ENCODE results near the gene RFC4. TPM values are rescaled to one million over a fixed set of nuclear protein-coding genes. Genes with fewer than 3 reads are reported as not detected.
A peak's percentile ranks its signal among the peaks of the same experiment; 100 is the strongest.

The RFC4 gene
- total and polyA plus RNA-seq, 2 experiments from 2014 or later: 14.9 to 28.6 TPM

DNA sequence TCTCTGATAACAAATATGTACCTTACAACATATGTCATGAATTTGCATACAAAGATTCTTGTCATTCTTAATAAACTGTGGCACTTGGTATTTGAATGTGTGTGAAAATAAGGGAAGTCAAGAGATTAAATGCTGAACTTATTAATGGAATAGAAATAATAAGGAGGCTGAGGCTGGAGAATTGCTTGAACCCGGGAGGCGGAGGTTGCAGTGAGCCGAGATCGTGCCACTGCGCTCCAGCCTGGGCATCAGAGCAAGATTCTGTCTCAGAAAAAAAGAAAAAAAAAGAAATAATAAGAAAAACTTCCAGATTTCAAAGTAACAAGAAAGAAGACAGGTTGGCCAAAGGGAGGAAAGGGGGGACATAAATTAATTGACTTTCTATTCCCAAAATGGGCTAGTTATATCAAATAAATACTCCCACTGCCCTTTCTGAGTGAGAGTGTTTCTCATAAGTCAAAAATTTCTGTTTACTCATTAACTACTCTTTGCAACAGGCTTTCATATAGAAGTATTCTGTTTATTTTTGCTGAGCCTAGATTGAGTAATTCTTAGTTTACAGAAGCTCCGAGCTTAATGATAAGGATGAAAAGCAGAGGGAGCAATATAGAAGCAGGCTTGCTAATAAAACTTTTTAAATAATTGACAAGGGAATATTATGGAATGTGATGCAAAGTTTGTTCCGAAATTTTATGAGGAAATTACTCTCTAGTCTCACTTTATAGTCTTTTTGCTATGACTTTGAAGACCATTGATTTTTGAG, 63.5 kb downstream of the RFC4 start:
- Histone ChIP-seq H3K79me2 (no peaks in the 10 kb centered on the region), H3K9me2 (replicated peaks; ENCODE audit: insufficient read depth) (no peaks in the 10 kb centered on the region), H3K27ac (peak overlapping the region; percentile 85), H2AFZ (no peak overlapping the region), H3K4me3 (no peak overlapping the region), H3K9me3 (ENCODE audit: low read depth) (no peaks in the 10 kb centered on the region), H3K36me3 (replicated peaks; ENCODE audit: insufficient read depth, low read depth) (no peaks in the 10 kb centered on the region), H4K20me1 (ENCODE audit: insufficient read depth, poor library complexity, severe bottlenecking) (no peaks in the 10 kb centered on the region), H3K4me1 (ENCODE audit: insufficient read depth) (peaks cover 24% of the 10 kb centered on the region), H3K27me3 (no peaks in the 10 kb centered on the region), H3K4me2 (peak overlapping the region; percentile 46)
- 68% methylated on average over 7 of the region's 7 CpGs for WGBS (ENCODE audit: low lambda C conversion rate, missing lambda C conversion rate)
- no peak for DNase-seq (ENCODE audit: low spot score)
- no peak for TF ChIP-seq EZH2 (IDR thresholded peaks at IDR 0.05; ENCODE audit: borderline replicate concordance)
- no peak for TF ChIP-seq CTCF (IDR thresholded peaks at IDR 0.05; ENCODE audit: poor library complexity)
- TF ChIP-seq EZH2phosphoT487 (IDR thresholded peaks at IDR 0.05; ENCODE audit: low read depth, severe bottlenecking, unreplicated experiment): no peak

MicroRNAs encoded within 50 kb of the gene (microRNA counts, 767-probe panel; counts per million panel counts)
- microRNA hsa-miR-1248: not detected

Small RNA genes lying within 50 kb of the gene (microRNA-seq; reads per million reads assigned to microRNA genes)
- gene MIR1248: 9.8 reads per million, percentile 24 among the genes with 10 or more reads in this experiment

Small RNA genes lying within 50 kb of the gene (small RNA-seq; reads per million reads assigned to genes)
- gene RF00092 (not detected), gene RNU6-1105P (not detected), gene SNORA4 (not detected), gene SNORA63 (not detected), gene SNORA81 (not detected), gene SNORD2 (not detected)

Other genes starting within 250 kb of the RFC4 start
- 13.1 and 13.4 TPM in 2 replicates for gene TBCCD1, start 239.1 kb downstream of the RFC4 start, total RNA-seq
- gene TBCCD1, start 239.1 kb downstream of the RFC4 start, polyA plus RNA-seq: 13.5 and 14.9 TPM in 2 replicates
- gene DNAJB11, start 235.8 kb downstream of the RFC4 start, total RNA-seq: 103 and 115 TPM in 2 replicates
- 148 and 149 TPM in 2 replicates for gene DNAJB11, start 235.8 kb downstream of the RFC4 start, polyA plus RNA-seq
- gene AHSG, start 193.4 kb downstream of the RFC4 start, total RNA-seq: 559 and 660 TPM in 2 replicates
- gene AHSG, start 193.4 kb downstream of the RFC4 start, polyA plus RNA-seq: 328 and 568 TPM in 2 replicates
- 5.7 and 7.2 TPM in 2 replicates for gene FETUB, start 166.1 kb downstream of the RFC4 start, total RNA-seq
- 3.2 and 5.8 TPM in 2 replicates for gene FETUB, start 166.1 kb downstream of the RFC4 start, polyA plus RNA-seq
- gene HRG, start 140.5 kb downstream of the RFC4 start, total RNA-seq: 1.7 and 3.8 TPM in 2 replicates
- 2.1 and 5.7 TPM in 2 replicates for gene HRG, start 140.5 kb downstream of the RFC4 start, polyA plus RNA-seq
- 88.9 and 109 TPM in 2 replicates for gene KNG1, start 89.1 kb downstream of the RFC4 start, total RNA-seq
- gene KNG1, start 89.1 kb downstream of the RFC4 start, polyA plus RNA-seq: 32.3 and 57.4 TPM in 2 replicates
- gene EIF4A2, start 22.9 kb downstream of the RFC4 start, total RNA-seq: 558 and 589 TPM in 2 replicates
- gene EIF4A2, start 22.9 kb downstream of the RFC4 start, polyA plus RNA-seq: 155 and 195 TPM in 2 replicates
- gene ADIPOQ, start 36.2 kb upstream of the RFC4 start, total RNA-seq: not detected in 2 replicates
- not detected in 2 replicates for gene ADIPOQ, start 36.2 kb upstream of the RFC4 start, polyA plus RNA-seq
- gene ST6GAL1, start 124.0 kb upstream of the RFC4 start, total RNA-seq: 109 and 136 TPM in 2 replicates
- 36.6 and 57.5 TPM in 2 replicates for gene ST6GAL1, start 124.0 kb upstream of the RFC4 start, polyA plus RNA-seq